HepG2 (cell line): ENCODE results near the gene MAN1B1. TPM values are rescaled to one million over a fixed set of nuclear protein-coding genes. Genes with fewer than 3 reads are reported as not detected.
A peak's percentile ranks its signal among the peaks of the same experiment; 100 is the strongest.

ENCODE experiments used
- CTCF ChIP-seq: sonication (generic); formaldehyde crosslinking; IDR thresholded peaks from 2 replicates; pipeline ENCODE4 v1.5.0; 2020; ENCODE audit warnings: mild to moderate bottlenecking, missing genetic modification reagents, moderate library complexity
- EEA1 ChIP-seq: sonication (generic); formaldehyde crosslinking; IDR thresholded peaks from 2 replicates; pipeline ENCODE4 v1.5.1; 2020; ENCODE audit warnings: mild to moderate bottlenecking, missing genetic modification reagents, borderline replicate concordance
- HHEX ChIP-seq: IDR thresholded peaks from 2 replicates; pipeline ENCODE4 v1.6.1; 2016; ENCODE audit warnings: control low read depth
- IKZF4 ChIP-seq: sonication (generic); formaldehyde crosslinking; IDR thresholded peaks from 2 replicates; pipeline ENCODE4 v1.5.1; 2020; ENCODE audit warnings: borderline replicate concordance, mild to moderate bottlenecking, low read depth, missing genetic modification reagents; ENCODE audit errors: not compliant biosample characterization
- KDM3A ChIP-seq: IDR thresholded peaks from 2 replicates; pipeline ENCODE4 v1.6.1; 2018; ENCODE audit warnings: low read depth, missing compliant biosample characterization
- PAX8 ChIP-seq: sonication (generic); formaldehyde crosslinking; IDR thresholded peaks from 2 replicates; pipeline ENCODE4 v1.8.0; 2022; ENCODE audit warnings: mild to moderate bottlenecking, missing genetic modification reagents, borderline replicate concordance
- PHF21A ChIP-seq: sonication (generic); formaldehyde crosslinking; IDR thresholded peaks from 2 replicates; pipeline ENCODE4 v1.5.0; 2020; ENCODE audit warnings: mild to moderate bottlenecking, missing genetic modification reagents
- REL ChIP-seq: sonication (generic); formaldehyde crosslinking; conservative IDR thresholded peaks from 2 replicates; pipeline ENCODE4 v1.8.0; 2022; ENCODE audit warnings: mild to moderate bottlenecking, missing genetic modification reagents, moderate library complexity
- TRAFD1 ChIP-seq: sonication (generic); formaldehyde crosslinking; IDR thresholded peaks from 2 replicates; pipeline ENCODE4 v1.5.1; 2020; ENCODE audit warnings: missing genetic modification reagents, mild to moderate bottlenecking, borderline replicate concordance
- ZBED4 ChIP-seq: sonication (generic); formaldehyde crosslinking; IDR thresholded peaks from 2 replicates; pipeline ENCODE4 v1.4.0; 2020; ENCODE audit warnings: missing genetic modification reagents, borderline replicate concordance
- ZFP62 ChIP-seq: sonication (generic); formaldehyde crosslinking; IDR thresholded peaks from 2 replicates; pipeline ENCODE4 v1.4.0; 2020; ENCODE audit warnings: missing genetic modification reagents
- ZMYM2 ChIP-seq: sonication (generic); formaldehyde crosslinking; IDR thresholded peaks from 2 replicates; pipeline ENCODE4 v1.8.0; 2022; ENCODE audit warnings: mild to moderate bottlenecking, missing genetic modification reagents
- ZNF253 ChIP-seq: sonication (generic); formaldehyde crosslinking; IDR thresholded peaks from 2 replicates; pipeline ENCODE4 v1.8.0; 2022; ENCODE audit warnings: mild to moderate bottlenecking, missing genetic modification reagents, borderline replicate concordance
- ZNF281 ChIP-seq: sonication (generic); formaldehyde crosslinking; IDR thresholded peaks from 2 replicates; pipeline ENCODE4 v1.4.0; 2020; ENCODE audit warnings: missing genetic modification reagents, borderline replicate concordance
- ZNF710 ChIP-seq: sonication (generic); formaldehyde crosslinking; IDR thresholded peaks from 2 replicates; pipeline ENCODE4 v1.5.0; 2020; ENCODE audit warnings: mild to moderate bottlenecking, missing genetic modification reagents, borderline replicate concordance
- ZNF891 ChIP-seq: sonication (generic); formaldehyde crosslinking; IDR thresholded peaks from 2 replicates; pipeline ENCODE4 v1.5.0; 2020; ENCODE audit warnings: mild to moderate bottlenecking, missing genetic modification reagents
- polyA plus RNA-seq, 8 experiments: library from polyadenylated mRNA; depleted of rRNA in 3 of 8; stranded (reverse) in 7 of 8; unstranded in 1 of 8; fragments of >200 nt; fragmentation: Illumina TruSeq in 4 of 8; extraction: Trizol in 4 of 8; gene quantifications; 2 replicates each; pipeline versions ENCODE4 v1.2.1 to v1.2.3, GENCODE V29; 2011 to 2016; ENCODE audit warnings: low read depth in 4 of 8, missing spikeins in 1 of 8, mixed read lengths in 1 of 8; ENCODE audit not compliant: insufficient read depth in 1 of 8
- total RNA-seq, 5 experiments: library from RNA; depleted of rRNA; stranded (reverse); fragments of >200 nt; fragmentation: Illumina TruSeq; extraction: Trizol; gene quantifications; 2 replicates each; pipeline ENCODE4 v1.2.3, GENCODE V29; 2016; ENCODE audit warnings: low read depth in 1 of 5

Gene MAN1B1
- total and polyA plus RNA-seq, 2 of the 13 experiments (the other 11 are each of a cell fraction or from before 2014, with no cell fraction given): 48.9 to 59.5 TPM

GRCh38 chr9:137070906-137071275, 15.9 kb upstream of the MAN1B1 start (continued):
- TF ChIP-seq CTCF (CRISPR knock-in tag) (peak; percentile 21; the same call in 1 of the 2 replicates), TRAFD1 (CRISPR knock-in tag) (0 out of 2 replicates have a peak, but pooled peaks have one; percentile 63), IKZF4 (peak; percentile 25), ZMYM2 (no peak), KDM3A (CRISPR knock-in tag) (no peak), ZBED4 (CRISPR knock-in tag) (no peak; the same call in 1 of the 2 replicates), ZNF710 (CRISPR knock-in tag) (no peak), ZNF281 (0 out of 2 replicates have a peak, but pooled peaks have one; percentile 23), ZNF891 (CRISPR knock-in tag) (0 out of 2 replicates have a peak, but pooled peaks have one; percentile 41), EEA1 (CRISPR knock-in tag) (no peak), REL (CRISPR knock-in tag) (no peak), PAX8 (no peak), ZNF253 (CRISPR knock-in tag) (0 out of 2 replicates have a peak, but pooled peaks have one; percentile 18), ZFP62 (no peak), PHF21A (CRISPR knock-in tag) (no peak), HHEX (CRISPR knock-in tag) (no peak)
